ENCODE results near the gene FMO5.

Gene FMO5

DNA sequence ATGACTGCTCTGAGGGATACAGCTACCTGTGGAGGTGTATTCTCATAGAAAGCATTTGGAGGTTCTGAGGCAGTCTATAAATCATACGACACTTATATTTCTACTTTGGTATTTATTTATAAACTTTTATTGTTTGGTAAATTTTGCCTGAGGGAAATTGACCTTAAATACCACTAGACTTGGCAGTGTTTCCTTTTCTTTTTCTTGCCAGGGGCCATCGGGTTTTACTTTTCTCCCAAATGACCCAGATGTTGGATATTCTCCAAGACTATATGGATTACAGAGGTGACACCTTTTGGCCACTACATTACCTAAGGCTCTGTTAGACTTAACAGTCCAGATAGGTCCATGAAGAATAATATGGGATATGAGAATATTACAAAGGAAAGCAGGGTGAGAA, 45.6 kb upstream of the FMO5 start:
- Histone ChIP-seq H4K20me1 (ENCODE audit: control insufficient read depth, insufficient read depth, low read depth, low read length) (no peaks in the 10 kb centered on the region), H3K27ac (ENCODE audit: low read depth, low read length) (no peak overlapping the region), H3K4me3 (ENCODE audit: low read length) (no peak overlapping the region), H3K9me2 (replicated peaks; ENCODE audit: control insufficient read depth, low read length) (no peaks in the 10 kb centered on the region), H3K9me3 (ENCODE audit: control insufficient read depth, insufficient read depth, low read length) (no peaks in the 10 kb centered on the region), H3F3A (ENCODE audit: control insufficient read depth, insufficient read depth) (peaks cover 3% of the 10 kb centered on the region; the same call in 1 of the 2 replicates), H3K27me3 (ENCODE audit: control insufficient read depth, low read length) (no peaks in the 10 kb centered on the region), H3K4me1 (ENCODE audit: control insufficient read depth, low read length) (no peaks in the 10 kb centered on the region), H3K4me2 (ENCODE audit: low read length) (no peak overlapping the region), H3K79me2 (ENCODE audit: control insufficient read depth, low read length) (no peaks in the 10 kb centered on the region), H3K36me3 (ENCODE audit: control insufficient read depth, low read length) (peaks cover 71% of the 10 kb centered on the region)
- TF ChIP-seq, protein P1, sequence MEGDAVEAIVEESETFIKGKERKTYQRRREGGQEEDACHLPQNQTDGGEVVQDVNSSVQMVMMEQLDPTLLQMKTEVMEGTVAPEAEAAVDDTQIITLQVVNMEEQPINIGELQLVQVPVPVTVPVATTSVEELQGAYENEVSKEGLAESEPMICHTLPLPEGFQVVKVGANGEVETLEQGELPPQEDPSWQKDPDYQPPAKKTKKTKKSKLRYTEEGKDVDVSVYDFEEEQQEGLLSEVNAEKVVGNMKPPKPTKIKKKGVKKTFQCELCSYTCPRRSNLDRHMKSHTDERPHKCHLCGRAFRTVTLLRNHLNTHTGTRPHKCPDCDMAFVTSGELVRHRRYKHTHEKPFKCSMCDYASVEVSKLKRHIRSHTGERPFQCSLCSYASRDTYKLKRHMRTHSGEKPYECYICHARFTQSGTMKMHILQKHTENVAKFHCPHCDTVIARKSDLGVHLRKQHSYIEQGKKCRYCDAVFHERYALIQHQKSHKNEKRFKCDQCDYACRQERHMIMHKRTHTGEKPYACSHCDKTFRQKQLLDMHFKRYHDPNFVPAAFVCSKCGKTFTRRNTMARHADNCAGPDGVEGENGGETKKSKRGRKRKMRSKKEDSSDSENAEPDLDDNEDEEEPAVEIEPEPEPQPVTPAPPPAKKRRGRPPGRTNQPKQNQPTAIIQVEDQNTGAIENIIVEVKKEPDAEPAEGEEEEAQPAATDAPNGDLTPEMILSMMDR (IDR thresholded peaks at IDR 0.05; ENCODE audit: low read depth, low read length, poor library complexity, severe bottlenecking) = no peak
- TF ChIP-seq EZH2phosphoT487 (IDR thresholded peaks at IDR 0.05; ENCODE audit: borderline replicate concordance, low read length) = no peak

DNA sequence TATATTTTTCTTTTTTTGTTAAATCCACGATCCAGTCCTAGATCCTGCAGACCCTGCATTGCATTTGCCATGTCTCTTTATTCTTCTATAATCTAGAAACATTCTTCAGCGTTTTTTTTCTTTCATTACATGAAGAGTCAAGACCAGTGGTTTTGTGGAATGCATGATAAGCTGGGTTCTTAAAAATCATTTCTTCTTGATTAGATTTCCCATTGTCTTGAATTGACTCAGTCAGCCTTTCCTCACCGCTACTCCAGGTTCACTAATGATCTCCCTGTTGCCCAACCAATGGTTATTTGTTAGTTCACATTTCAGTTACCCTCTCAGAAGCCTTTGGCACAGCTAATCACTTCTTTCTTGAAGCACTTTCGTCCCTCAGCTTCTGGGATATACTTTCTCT, 42.6 kb upstream of the FMO5 start:
- Histone ChIP-seq H3K27ac (ENCODE audit: low read depth, low read length) (no peak overlapping the region), H3K4me2 (ENCODE audit: low read length) (no peak overlapping the region), H3K9me3 (ENCODE audit: control insufficient read depth, insufficient read depth, low read length) (no peaks in the 10 kb centered on the region), H3K9me2 (replicated peaks; ENCODE audit: control insufficient read depth, low read length) (no peaks in the 10 kb centered on the region), H3K36me3 (ENCODE audit: control insufficient read depth, low read length) (peaks cover 70% of the 10 kb centered on the region), H4K20me1 (ENCODE audit: control insufficient read depth, insufficient read depth, low read depth, low read length) (no peaks in the 10 kb centered on the region), H3K4me1 (ENCODE audit: control insufficient read depth, low read length) (no peaks in the 10 kb centered on the region), H3K79me2 (ENCODE audit: control insufficient read depth, low read length) (no peaks in the 10 kb centered on the region), H3K4me3 (ENCODE audit: low read length) (no peak overlapping the region), H3F3A (ENCODE audit: control insufficient read depth, insufficient read depth) (no peaks in the 10 kb centered on the region), H3K27me3 (ENCODE audit: control insufficient read depth, low read length) (no peaks in the 10 kb centered on the region)
- TF ChIP-seq, protein P1 (IDR thresholded peaks at IDR 0.05; ENCODE audit: low read depth, low read length, poor library complexity, severe bottlenecking) = no peak

DNA sequence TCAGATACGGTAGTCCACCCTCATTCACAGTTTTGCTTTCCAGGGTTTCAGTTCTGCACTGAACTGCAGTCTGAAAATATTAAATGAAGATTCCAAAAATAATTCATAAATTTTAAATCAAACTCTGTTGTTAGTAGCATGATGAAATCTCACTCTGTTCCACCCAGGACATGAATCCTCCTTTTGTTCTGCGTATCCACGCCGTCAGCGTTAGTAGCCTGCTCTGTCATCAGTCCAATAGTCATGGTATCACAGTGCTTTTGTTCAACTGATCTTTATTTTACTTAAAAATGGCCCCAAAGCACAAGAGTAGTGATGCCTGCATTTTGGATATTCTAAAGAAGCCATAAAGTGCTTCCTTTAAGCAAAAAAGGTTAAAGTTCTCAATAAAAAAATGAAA, 41.2 kb upstream of the FMO5 start:
- TF ChIP-seq EZH2phosphoT487 (IDR thresholded peaks at IDR 0.05; ENCODE audit: borderline replicate concordance, low read length) = no peak
- TF ChIP-seq, protein P1 (IDR thresholded peaks at IDR 0.05; ENCODE audit: low read depth, low read length, poor library complexity, severe bottlenecking) = no peak
- no peak overlapping the region for H3K4me3 ChIP-seq (ENCODE audit: low read length)
- H3K27ac ChIP-seq (ENCODE audit: low read depth, low read length) = no peak overlapping the region
- no peaks in the 10 kb centered on the region for H3K9me2 ChIP-seq (replicated peaks; ENCODE audit: control insufficient read depth, low read length)
- H4K20me1 ChIP-seq (ENCODE audit: control insufficient read depth, insufficient read depth, low read depth, low read length) = no peaks in the 10 kb centered on the region
- H3K36me3 ChIP-seq (ENCODE audit: control insufficient read depth, low read length) = peaks cover 72% of the 10 kb centered on the region
- no peak overlapping the region for H3K4me2 ChIP-seq (ENCODE audit: low read length)
- no peaks in the 10 kb centered on the region for H3K27me3 ChIP-seq (ENCODE audit: control insufficient read depth, low read length)
- no peaks in the 10 kb centered on the region for H3K4me1 ChIP-seq (ENCODE audit: control insufficient read depth, low read length)
- no peaks in the 10 kb centered on the region for H3K79me2 ChIP-seq (ENCODE audit: control insufficient read depth, low read length)
- no peaks in the 10 kb centered on the region for H3F3A ChIP-seq (ENCODE audit: control insufficient read depth, insufficient read depth)
- H3K9me3 ChIP-seq (ENCODE audit: control insufficient read depth, insufficient read depth, low read length) = no peaks in the 10 kb centered on the region
